ENCODE data around the gene SEC24B. TPM values are rescaled to one million over a fixed set of nuclear protein-coding genes. Genes with fewer than 3 reads are reported as not detected.

SEC24B gene
- total and polyA plus RNA-seq, 9 donors, result 17.2 to 40.7 (median 33.8) TPM

DNA sequence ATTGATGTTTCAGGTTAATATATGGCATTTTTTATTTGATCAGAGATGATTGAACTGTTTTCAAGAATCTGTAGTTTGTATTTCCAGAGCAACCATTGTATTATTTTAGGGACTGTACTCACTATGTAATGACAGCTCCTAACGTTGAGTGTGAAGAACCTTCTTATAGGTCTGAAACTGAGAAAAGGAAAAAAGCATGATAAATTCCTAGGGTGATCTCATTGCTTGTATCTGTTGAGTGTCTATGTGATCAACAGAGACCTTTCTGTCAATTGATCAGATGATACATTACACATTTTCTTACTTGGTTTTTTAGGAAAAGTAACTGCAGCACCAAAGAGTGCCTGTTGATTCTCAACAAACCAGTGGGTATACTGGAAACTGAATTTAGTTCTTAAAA is 40.2 kb downstream of the SEC24B start:
- Histone ChIP-seq H3K36me3 (no peaks in the 10 kb centered on the region), H3K9me3 (no peaks in the 10 kb centered on the region), H3K27ac (no peak overlapping the region), H3K27me3 (no peaks in the 10 kb centered on the region), H3K4me1 (ENCODE audit: insufficient read depth) (peaks cover 4% of the 10 kb centered on the region), H3K4me3 (no peak overlapping the region)
- WGBS, 3 donors, result 59 to 72% (median 64%) methylated on average over 1 of the region's 1 CpG
- intact Hi-C loops (cut with DNase I), result no loop called here
- TF ChIP-seq, protein P1, sequence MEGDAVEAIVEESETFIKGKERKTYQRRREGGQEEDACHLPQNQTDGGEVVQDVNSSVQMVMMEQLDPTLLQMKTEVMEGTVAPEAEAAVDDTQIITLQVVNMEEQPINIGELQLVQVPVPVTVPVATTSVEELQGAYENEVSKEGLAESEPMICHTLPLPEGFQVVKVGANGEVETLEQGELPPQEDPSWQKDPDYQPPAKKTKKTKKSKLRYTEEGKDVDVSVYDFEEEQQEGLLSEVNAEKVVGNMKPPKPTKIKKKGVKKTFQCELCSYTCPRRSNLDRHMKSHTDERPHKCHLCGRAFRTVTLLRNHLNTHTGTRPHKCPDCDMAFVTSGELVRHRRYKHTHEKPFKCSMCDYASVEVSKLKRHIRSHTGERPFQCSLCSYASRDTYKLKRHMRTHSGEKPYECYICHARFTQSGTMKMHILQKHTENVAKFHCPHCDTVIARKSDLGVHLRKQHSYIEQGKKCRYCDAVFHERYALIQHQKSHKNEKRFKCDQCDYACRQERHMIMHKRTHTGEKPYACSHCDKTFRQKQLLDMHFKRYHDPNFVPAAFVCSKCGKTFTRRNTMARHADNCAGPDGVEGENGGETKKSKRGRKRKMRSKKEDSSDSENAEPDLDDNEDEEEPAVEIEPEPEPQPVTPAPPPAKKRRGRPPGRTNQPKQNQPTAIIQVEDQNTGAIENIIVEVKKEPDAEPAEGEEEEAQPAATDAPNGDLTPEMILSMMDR (IDR thresholded peaks at IDR 0.05), result no peak
- TF ChIP-seq EP300 (IDR thresholded peaks at IDR 0.05) (no peak), POLR2A (IDR thresholded peaks at IDR 0.05) (no peak)
- no peak for DNase-seq

DNA sequence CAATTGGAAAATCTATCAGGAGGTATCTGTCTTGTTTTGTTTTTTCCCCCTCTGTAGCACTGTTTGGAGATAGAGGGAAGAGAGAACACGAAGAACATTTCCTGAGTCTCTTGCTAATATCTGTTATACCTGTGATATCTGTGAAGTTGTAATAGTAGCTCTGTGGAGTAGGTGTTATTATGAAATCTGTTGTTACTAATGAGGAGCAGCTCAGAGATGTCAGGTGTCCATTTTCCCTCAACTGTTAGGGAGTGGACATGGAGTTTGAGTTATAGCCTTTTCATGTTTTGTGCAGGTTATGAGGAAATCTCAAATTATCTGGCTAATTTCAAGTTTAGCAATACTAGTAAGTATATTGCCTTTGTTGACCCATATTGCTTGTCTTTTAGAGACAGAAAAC is 52.4 kb downstream of the SEC24B start:
- Histone ChIP-seq H3K27me3 (no peaks in the 10 kb centered on the region), H3K36me3 (no peaks in the 10 kb centered on the region), H3K4me1 (ENCODE audit: insufficient read depth) (no peaks in the 10 kb centered on the region), H3K9me3 (no peaks in the 10 kb centered on the region), H3K4me3 (no peak overlapping the region), H3K27ac (no peak overlapping the region)
- intact Hi-C loops (cut with DNase I), result no loop called here
- no peak for DNase-seq
- 38 to 67% (median 40%) methylated on average over 1 of the region's 1 CpG for WGBS, 3 donors
- no peak for TF ChIP-seq POLR2A (IDR thresholded peaks at IDR 0.05)
- TF ChIP-seq, protein P1 (IDR thresholded peaks at IDR 0.05), result no peak
- TF ChIP-seq EP300 (IDR thresholded peaks at IDR 0.05), result no peak

DNA sequence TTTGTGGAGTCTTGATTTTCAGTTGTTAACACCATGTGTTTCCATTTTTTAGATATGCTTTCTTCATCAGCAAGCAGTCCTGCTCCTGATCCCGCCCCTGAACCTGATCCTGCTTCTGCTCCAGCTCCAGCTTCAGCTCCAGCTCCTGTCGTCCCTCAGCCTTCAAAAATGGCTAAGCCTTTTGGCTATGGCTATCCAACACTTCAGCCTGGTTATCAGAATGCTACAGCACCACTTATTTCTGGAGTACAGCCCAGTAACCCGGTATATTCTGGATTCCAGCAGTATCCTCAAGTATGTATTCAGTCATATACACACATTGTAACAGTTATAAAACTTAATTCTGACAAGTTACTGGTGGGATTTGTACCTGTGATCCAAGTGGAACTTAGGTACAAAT is 60.9 kb downstream of the SEC24B start:
- intact Hi-C loops (cut with DNase I), result no loop called here

DNA sequence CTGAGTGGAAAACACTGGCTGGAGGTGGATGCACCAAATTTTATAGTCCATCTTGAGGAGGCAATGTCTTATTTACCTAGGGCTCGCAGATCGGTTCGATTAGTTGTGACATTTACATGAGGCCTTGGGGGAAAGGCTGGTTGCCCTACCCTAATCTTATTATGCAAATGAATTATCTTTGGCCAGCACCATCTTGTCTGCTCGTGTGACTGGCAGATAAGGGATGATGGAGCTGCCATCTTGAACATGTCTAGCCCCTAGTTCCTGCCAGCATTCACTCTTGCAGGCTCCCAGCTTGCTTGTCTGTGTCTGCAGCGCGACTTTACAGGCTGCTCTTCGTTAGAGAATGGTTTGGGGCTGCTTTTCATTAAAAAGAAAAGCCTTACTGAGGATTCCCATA is 61.9 kb downstream of the SEC24B start:
- no peaks in the 10 kb centered on the region for H3K36me3 ChIP-seq
- no peak for DNase-seq
- no peak overlapping the region for H3K4me3 ChIP-seq
- no peak overlapping the region for H3K27ac ChIP-seq
- WGBS, 3 donors, result 92 to 97% (median 93%) methylated on average over 7 of the region's 7 CpGs
- no peaks in the 10 kb centered on the region for H3K4me1 ChIP-seq (ENCODE audit: insufficient read depth)
- no peaks in the 10 kb centered on the region for H3K9me3 ChIP-seq
- intact Hi-C loops (cut with DNase I), result no loop called here
- H3K27me3 ChIP-seq, result no peaks in the 10 kb centered on the region
- TF ChIP-seq, protein P1 (IDR thresholded peaks at IDR 0.05), result no peak
- TF ChIP-seq EP300 (IDR thresholded peaks at IDR 0.05) (no peak), POLR2A (IDR thresholded peaks at IDR 0.05) (no peak)

More for the DNA sequence above, 60.9 kb downstream of the SEC24B start:
- Histone ChIP-seq H3K27ac (no peak overlapping the region), H3K36me3 (no peaks in the 10 kb centered on the region), H3K9me3 (no peaks in the 10 kb centered on the region), H3K27me3 (no peaks in the 10 kb centered on the region), H3K4me3 (no peak overlapping the region), H3K4me1 (ENCODE audit: insufficient read depth) (no peaks in the 10 kb centered on the region)
- no peak for DNase-seq
- no peak for TF ChIP-seq POLR2A (IDR thresholded peaks at IDR 0.05)
- TF ChIP-seq EP300 (IDR thresholded peaks at IDR 0.05), result no peak
- TF ChIP-seq, protein P1 (IDR thresholded peaks at IDR 0.05), result no peak
- WGBS, 3 donors, result 85 to 91% (median 87%) methylated on average over 3 of the region's 3 CpGs

All from ovary (tissue), 9 donors.